Cerebellar cortex (tissue), 1 donor: ENCODE measurements around the gene NANOS1.

Experiments
- DNase-seq: peaks from one replicate; pipeline ENCODE4 v3.0.0-alpha.2; 2015; ENCODE audit warnings: low spot score

Gene NANOS1

GRCh38 chr10:119060107-119060506, 30.6 kb downstream of the NANOS1 start:
- DNase-seq = no peak

DNA sequence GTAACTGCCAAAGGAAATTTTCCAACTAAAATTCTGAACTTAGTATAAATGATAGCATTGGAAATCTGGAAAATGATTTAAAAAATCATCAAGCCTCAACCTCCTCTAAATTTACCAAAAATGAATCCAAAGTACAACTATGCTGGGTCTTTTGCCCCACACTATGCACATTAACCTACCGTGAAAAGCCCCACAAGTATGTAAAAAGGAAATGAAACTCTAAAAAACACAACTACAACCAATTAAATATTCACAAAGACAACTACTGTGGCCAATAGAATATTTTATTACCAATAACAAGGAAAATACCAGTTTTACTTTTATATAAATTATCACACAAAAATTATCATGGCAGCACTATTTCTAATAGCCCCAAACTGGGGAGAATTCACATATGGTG, 31.8 kb downstream of the NANOS1 start:
- DNase-seq = no peak

GRCh38 chr10:119061926-119062325, 32.4 kb downstream of the NANOS1 start:
- no peak for DNase-seq

GRCh38 chr10:119070395-119071165, 41.1 kb downstream of the NANOS1 start:
- DNase-seq = no peak

GRCh38 chr10:119073584-119073983, 44.1 kb downstream of the NANOS1 start:
- no peak for DNase-seq

DNA sequence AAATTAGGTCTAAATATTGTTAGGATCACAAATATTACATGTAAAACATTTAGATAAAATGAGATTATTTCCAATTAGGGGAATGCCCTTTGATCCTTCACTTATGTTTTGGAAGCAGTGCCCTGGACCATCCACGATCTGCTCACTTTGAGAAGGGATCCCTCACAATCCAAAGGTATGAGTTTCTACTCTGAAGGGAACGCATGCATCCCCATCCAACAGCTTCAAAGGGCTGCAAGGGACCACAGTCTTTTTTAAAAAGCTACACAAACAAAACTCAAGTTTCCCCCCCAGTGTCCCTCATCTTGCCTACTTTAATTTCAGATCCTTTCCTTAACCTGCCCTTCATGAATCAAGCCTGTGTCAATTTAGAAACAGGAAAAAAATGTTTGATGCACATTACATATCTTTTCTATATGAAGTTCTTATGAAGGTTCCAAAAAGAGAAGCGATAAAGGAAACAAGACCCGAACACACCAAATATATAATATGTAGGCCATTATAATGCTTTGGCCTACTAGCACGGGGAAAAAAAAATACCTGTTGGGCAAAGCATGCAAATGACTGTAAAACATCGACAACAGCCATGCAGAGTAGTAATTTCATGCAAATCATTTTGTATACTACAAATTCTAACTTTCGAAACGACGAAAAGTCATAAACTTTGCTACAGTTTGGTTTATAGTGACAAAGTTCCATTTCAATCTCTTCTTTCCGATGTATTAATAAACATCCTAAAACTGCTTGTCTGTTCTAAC, 49.1 kb downstream of the NANOS1 start:
- no peak for DNase-seq

- DNase-seq = peak; percentile 40
These were observed 50.3 kb downstream of the NANOS1 start for GRCh38 chr10:119079599-119080520.

DNA sequence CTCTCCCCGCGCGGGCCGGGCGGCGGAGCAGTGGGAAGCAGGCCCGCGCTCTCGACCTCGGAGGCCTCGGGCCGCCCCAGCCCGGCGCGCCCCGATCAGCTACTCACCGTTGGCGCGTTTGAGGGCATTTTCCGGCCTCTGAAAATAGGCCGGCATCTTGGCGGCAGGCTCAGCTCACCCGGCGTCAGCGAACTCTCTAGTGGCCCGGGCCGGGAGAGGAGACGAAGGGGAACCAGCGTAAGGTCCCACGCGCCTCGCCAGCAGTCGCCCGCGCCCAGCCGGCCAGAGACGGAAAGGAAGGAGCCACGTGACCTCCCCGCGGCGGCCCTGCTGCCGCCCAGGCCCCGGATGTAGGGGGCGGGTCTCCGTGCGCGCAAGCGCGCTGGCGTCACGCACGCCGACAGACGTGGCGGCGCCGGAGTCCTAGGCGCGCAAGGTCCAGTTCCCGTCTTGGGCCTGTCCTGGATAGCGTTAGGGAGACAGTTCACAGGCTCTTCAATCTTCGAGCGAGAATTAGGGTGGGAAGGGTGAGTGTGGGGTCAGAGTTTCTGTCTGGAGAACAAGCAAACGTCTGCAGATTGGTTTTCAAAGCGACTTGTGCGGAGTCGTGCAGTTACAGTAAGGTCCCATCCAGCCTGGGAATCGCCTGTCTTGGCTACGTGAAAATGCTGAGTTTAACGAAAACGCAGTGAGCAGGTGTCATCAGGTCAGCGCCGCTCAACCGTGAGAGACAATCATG, 51.2 kb downstream of the NANOS1 start, which contains the start of gene EIF3A:
Gene EIF3A (minus strand): TSS at position 297 of the 739 bp plus-strand sequence. CDS start 141 bp downstream, at position 156.
- peak; percentile 89 for DNase-seq
